CD14-positive monocyte (primary cell): ENCODE results near the gene CHRNA9. TPM values are rescaled to one million over a fixed set of nuclear protein-coding genes. Genes with fewer than 3 reads are reported as not detected.

Experiments
- DNase-seq, 3 donors: peaks; one replicate each; pipeline ENCODE4 v3.0.0-alpha.2; 2011 to 2022
- H2AFZ ChIP-seq: 2 replicates; pipeline ENCODE4 v1.6.0; 2012; ENCODE audit warnings: mild to moderate bottlenecking, low read depth, low read length, inconsistent platforms; ENCODE audit not compliant: insufficient read depth, poor library complexity, severe bottlenecking
- H3K27ac ChIP-seq, 2 donors: 1 replicate in 1 of 2; 2 replicates in 1 of 2; pipeline ENCODE4 v1.5.1; 2012 to 2013; ENCODE audit warnings: low read length in 2 of 2, control low read depth in 1 of 2, inconsistent platforms in 1 of 2, low read depth in 1 of 2, mild to moderate bottlenecking in 1 of 2
- H3K27me3 ChIP-seq, 2 donors: one replicate each; pipeline versions ENCODE4 v1.6.0 to v1.6.1; 2011 to 2013; ENCODE audit warnings: low read length in 2 of 2; ENCODE audit not compliant: control insufficient read depth in 2 of 2, insufficient read depth in 2 of 2
- H3K36me3 ChIP-seq, 2 donors: replicated peaks in 1 of 2; 1 replicate in 1 of 2; 2 replicates in 1 of 2; pipeline versions ENCODE4 v1.5.1 to v1.6.1; 2012 to 2013; ENCODE audit warnings: low read length in 2 of 2, control low read depth in 1 of 2, inconsistent platforms in 1 of 2, mild to moderate bottlenecking in 1 of 2; ENCODE audit not compliant: insufficient read depth in 2 of 2, control insufficient read depth in 1 of 2
- H3K4me1 ChIP-seq, 2 donors: 1 replicate in 1 of 2; 2 replicates in 1 of 2; pipeline versions ENCODE4 v1.5.1 to v1.6.1; 2012 to 2013; ENCODE audit warnings: low read length in 2 of 2, control low read depth in 1 of 2, inconsistent platforms in 1 of 2, mild to moderate bottlenecking in 1 of 2, moderate library complexity in 1 of 2; ENCODE audit not compliant: insufficient read depth in 2 of 2, control insufficient read depth in 1 of 2
- H3K4me2 ChIP-seq: replicated peaks from 2 replicates; pipeline ENCODE3; 2012; ENCODE audit warnings: low read length, moderate library complexity, mild to moderate bottlenecking; ENCODE audit not compliant: poor library complexity, severe bottlenecking; ENCODE audit errors: extremely low read depth
- H3K4me3 ChIP-seq, 3 experiments: fragments of 200-600 bp in 1 of 3; sonication (generic) in 1 of 3; replicated peaks in 1 of 3; 1 replicate in 2 of 3; 2 replicates in 1 of 3; pipeline ENCODE4 v1.5.1; 2011 to 2013; ENCODE audit warnings: low read length in 3 of 3, mild to moderate bottlenecking in 3 of 3, control low read depth in 2 of 3, low read depth in 2 of 3, inconsistent platforms in 1 of 3, moderate library complexity in 1 of 3
- H3K79me2 ChIP-seq: 2 replicates; pipeline ENCODE4 v1.6.0; 2012; ENCODE audit warnings: mild to moderate bottlenecking, control low read depth, inconsistent platforms, low read length, moderate library complexity; ENCODE audit not compliant: insufficient read depth
- H3K9ac ChIP-seq: 2 replicates; pipeline ENCODE4 v1.6.0; 2017; ENCODE audit warnings: low read length, mild to moderate bottlenecking; ENCODE audit not compliant: insufficient read depth, poor library complexity, severe bottlenecking
- H3K9me3 ChIP-seq, 2 donors: replicated peaks in 1 of 2; 1 replicate in 1 of 2; 2 replicates in 1 of 2; pipeline versions ENCODE4 v1.5.1 to v1.6.1; 2012 to 2013; ENCODE audit warnings: low read length in 2 of 2, control low read depth in 1 of 2; ENCODE audit not compliant: control insufficient read depth in 1 of 2, insufficient read depth in 1 of 2
- H4K20me1 ChIP-seq: 2 replicates; pipeline ENCODE4 v1.6.0; 2012; ENCODE audit warnings: mild to moderate bottlenecking, low read length, control low read depth, moderate library complexity; ENCODE audit not compliant: insufficient read depth
- H3K27ac Mint-ChIP-seq, 7 donors: one replicate each; pipeline ENCODE4 v1.8.0; 2020; ENCODE audit warnings: mild to moderate bottlenecking in 7 of 7, mixed read lengths in 7 of 7, moderate library complexity in 6 of 7, inconsistent platforms in 2 of 7
- H3K27me3 Mint-ChIP-seq, 3 donors: one replicate each; pipeline ENCODE4 v1.8.0; 2021 to 2022; ENCODE audit warnings: low read depth in 3 of 3, mild to moderate bottlenecking in 3 of 3, mixed read lengths in 3 of 3, moderate library complexity in 3 of 3, inconsistent platforms in 1 of 3
- H3K36me3 Mint-ChIP-seq, 2 donors: one replicate each; pipeline ENCODE4 v1.8.0; 2020; ENCODE audit warnings: mixed read lengths in 2 of 2, inconsistent platforms in 1 of 2, mild to moderate bottlenecking in 1 of 2
- H3K4me1 Mint-ChIP-seq: one replicate; pipeline ENCODE4 v1.8.0; 2020; ENCODE audit warnings: mild to moderate bottlenecking, mixed read lengths
- H3K4me3 Mint-ChIP-seq, 2 donors: one replicate each; pipeline ENCODE4 v1.8.0; 2020; ENCODE audit warnings: mild to moderate bottlenecking in 2 of 2, mixed read lengths in 2 of 2, moderate library complexity in 1 of 2
- H3K9me3 Mint-ChIP-seq, 7 donors: one replicate each; pipeline ENCODE4 v1.8.0; 2020 to 2022; ENCODE audit warnings: mixed read lengths in 7 of 7, mild to moderate bottlenecking in 6 of 7, moderate library complexity in 6 of 7, inconsistent platforms in 2 of 7
- WGBS: methylation state at CpG from one replicate; pipeline ENCODE4 v1.1.5; 2013; ENCODE audit warnings: missing lambda C conversion rate; ENCODE audit not compliant: insufficient coverage; 5-methylcytosine and 5-hydroxymethylcytosine counted together
- intact Hi-C, 2 donors: fragments of 100-400 bp; cut with micrococcal nuclease; formaldehyde crosslinking; loops; one replicate each; pipeline versions ENCODE4 v1.15.0 to v1.15.1; 2023
- polyA plus RNA-seq, 3 donors: library from polyadenylated mRNA; depleted of rRNA in 1 of 3; unstranded in 2 of 3; stranded (reverse) in 1 of 3; fragments of 300-500 nt in 2 of 3; fragments of >200 nt in 1 of 3; fragmentation: Illumina TruSeq in 2 of 3; gene quantifications; 1 replicate in 2 of 3; 2 replicates in 1 of 3; pipeline ENCODE4 v1.2.3, GENCODE V29; 2012 to 2021
- TF ChIP-seq, protein P1 (sequence below): fragments of 200-600 bp; IDR thresholded peaks from one replicate; pipeline ENCODE4 v1.8.0; 2022; ENCODE audit warnings: antibody characterized with exemption, mild to moderate bottlenecking

Gene CHRNA9
- polyA plus RNA-seq, 3 donors, result not detected

DNA sequence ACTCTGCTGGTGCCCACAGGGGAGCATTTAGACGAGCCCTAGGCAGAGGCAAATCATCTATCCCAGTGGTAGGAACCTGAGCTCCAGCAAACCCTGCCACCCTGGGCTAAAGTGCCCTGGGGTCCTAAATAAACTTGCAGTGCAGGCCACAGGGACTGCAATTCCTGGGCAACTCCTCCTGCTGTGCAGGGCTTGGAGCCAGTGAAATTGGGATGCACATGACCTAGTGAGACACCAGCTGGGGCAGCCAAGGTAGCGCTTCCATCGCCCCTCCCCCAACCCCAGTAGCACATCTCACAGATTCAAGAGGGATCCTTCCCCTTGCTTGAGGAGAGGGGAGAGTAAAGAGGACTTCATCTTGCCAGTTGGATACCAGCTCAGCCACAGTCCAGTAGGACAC is 44.1 kb downstream of the CHRNA9 start:
- TF ChIP-seq, protein P1, sequence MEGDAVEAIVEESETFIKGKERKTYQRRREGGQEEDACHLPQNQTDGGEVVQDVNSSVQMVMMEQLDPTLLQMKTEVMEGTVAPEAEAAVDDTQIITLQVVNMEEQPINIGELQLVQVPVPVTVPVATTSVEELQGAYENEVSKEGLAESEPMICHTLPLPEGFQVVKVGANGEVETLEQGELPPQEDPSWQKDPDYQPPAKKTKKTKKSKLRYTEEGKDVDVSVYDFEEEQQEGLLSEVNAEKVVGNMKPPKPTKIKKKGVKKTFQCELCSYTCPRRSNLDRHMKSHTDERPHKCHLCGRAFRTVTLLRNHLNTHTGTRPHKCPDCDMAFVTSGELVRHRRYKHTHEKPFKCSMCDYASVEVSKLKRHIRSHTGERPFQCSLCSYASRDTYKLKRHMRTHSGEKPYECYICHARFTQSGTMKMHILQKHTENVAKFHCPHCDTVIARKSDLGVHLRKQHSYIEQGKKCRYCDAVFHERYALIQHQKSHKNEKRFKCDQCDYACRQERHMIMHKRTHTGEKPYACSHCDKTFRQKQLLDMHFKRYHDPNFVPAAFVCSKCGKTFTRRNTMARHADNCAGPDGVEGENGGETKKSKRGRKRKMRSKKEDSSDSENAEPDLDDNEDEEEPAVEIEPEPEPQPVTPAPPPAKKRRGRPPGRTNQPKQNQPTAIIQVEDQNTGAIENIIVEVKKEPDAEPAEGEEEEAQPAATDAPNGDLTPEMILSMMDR, result no peak
- intact Hi-C loops, result no loop called here
- Mint-ChIP-seq H3K27ac (no peak overlapping the region), H3K27me3 (peaks cover 0 to 8% (median 1%) of the 10 kb centered on the region in 3 donors), H3K9me3 (no peaks in the 10 kb centered on the region), H3K4me1 (peaks cover 4% of the 10 kb centered on the region), H3K4me3 (no peak overlapping the region), H3K36me3 (no peaks in the 10 kb centered on the region)
- DNase-seq, result no peak
- no peaks in the 10 kb centered on the region for H3K79me2 ChIP-seq
- H3K4me3 ChIP-seq, result no peak overlapping the region
- no peaks in the 10 kb centered on the region for H4K20me1 ChIP-seq
- H2AFZ ChIP-seq, result no peak overlapping the region
- no peaks in the 10 kb centered on the region for H3K4me1 ChIP-seq
- 93% methylated on average over 1 of the region's 3 CpGs for WGBS
- no peak overlapping the region for H3K9ac ChIP-seq
- H3K27me3 ChIP-seq, result no peaks in the 10 kb centered on the region
- H3K4me2 ChIP-seq, result no peak overlapping the region
- H3K9me3 ChIP-seq, result no peaks in the 10 kb centered on the region
- no peaks in the 10 kb centered on the region for H3K36me3 ChIP-seq
- no peak overlapping the region for H3K27ac ChIP-seq

DNA sequence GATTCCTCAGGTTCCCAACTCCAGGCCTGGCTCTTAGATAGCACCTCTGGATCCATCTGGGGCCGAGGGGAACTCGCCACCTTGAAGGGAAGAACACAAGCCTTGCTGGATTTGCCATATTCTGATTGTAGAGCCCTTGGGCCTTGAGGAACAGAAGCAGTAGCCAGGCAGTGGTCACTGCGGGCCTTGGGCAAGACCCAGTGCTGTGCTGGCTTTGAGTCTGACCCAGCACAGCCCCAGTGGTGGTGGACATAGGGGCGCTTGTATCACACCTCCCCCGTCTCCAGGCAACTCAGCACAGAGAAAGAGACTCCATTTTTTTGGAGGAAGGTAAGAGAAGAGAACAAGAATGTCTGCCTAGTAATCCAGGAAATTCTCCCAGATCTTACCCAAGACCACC is 45.5 kb downstream of the CHRNA9 start:
- H2AFZ ChIP-seq, result no peak overlapping the region
- WGBS, result 100% methylated on average over 2 of the region's 5 CpGs
- no peak overlapping the region for H3K27ac ChIP-seq
- H3K4me3 ChIP-seq, result no peak overlapping the region
- Mint-ChIP-seq H3K36me3 (no peaks in the 10 kb centered on the region), H3K27ac (no peak overlapping the region), H3K4me3 (no peak overlapping the region), H3K4me1 (peaks cover 4% of the 10 kb centered on the region), H3K27me3 (peaks cover 0 to 8% (median 1%) of the 10 kb centered on the region in 3 donors), H3K9me3 (no peaks in the 10 kb centered on the region)
- no peaks in the 10 kb centered on the region for H3K9me3 ChIP-seq
- H3K9ac ChIP-seq, result no peak overlapping the region
- DNase-seq, result no peak
- no peak overlapping the region for H3K4me2 ChIP-seq
- no peaks in the 10 kb centered on the region for H3K4me1 ChIP-seq
- H3K27me3 ChIP-seq, result no peaks in the 10 kb centered on the region
- TF ChIP-seq, protein P1, result no peak
- H3K36me3 ChIP-seq, result no peaks in the 10 kb centered on the region
- intact Hi-C loops, result no loop called here
- no peaks in the 10 kb centered on the region for H4K20me1 ChIP-seq
- H3K79me2 ChIP-seq, result no peaks in the 10 kb centered on the region
